H1 (cell line): ENCODE measurements around the gene EEF1A2. TPM values are rescaled to one million over a fixed set of nuclear protein-coding genes. Genes with fewer than 3 reads are reported as not detected.

ENCODE experiments used
- HDAC2 ChIP-seq, 2 experiments: fragments of 300-600 bp in 1 of 2; sonication (generic) in 1 of 2; IDR thresholded peaks; 2 replicates each; pipeline ENCODE4 v1.6.1; 2011 to 2012; ENCODE audit warnings: low read depth in 2 of 2, low read length in 2 of 2, mild to moderate bottlenecking in 2 of 2, moderate library complexity in 2 of 2, borderline replicate concordance in 1 of 2, inconsistent platforms in 1 of 2
- JUND ChIP-seq: IDR thresholded peaks from 2 replicates; pipeline ENCODE4 v1.6.1; 2011; ENCODE audit warnings: mild to moderate bottlenecking, improper control_type of control experiment, low read length
- NANOG ChIP-seq: IDR thresholded peaks from 2 replicates; pipeline ENCODE4 v1.6.1; 2011; ENCODE audit warnings: low read length, low read depth, mild to moderate bottlenecking, inconsistent platforms; ENCODE audit not compliant: insufficient read depth, poor library complexity, severe bottlenecking
- polyA plus RNA-seq, 7 experiments: library from polyadenylated mRNA; depleted of rRNA in 3 of 7; stranded (reverse) in 5 of 7; unstranded in 2 of 7; fragments of >200 nt in 5 of 7; fragments of 200-250 nt in 2 of 7; gene quantifications; 1 replicate in 5 of 7; 2 replicates in 1 of 7; 4 replicates in 1 of 7; pipeline versions ENCODE4 v1.2.1 to v1.2.3, GENCODE V29; 2011 to 2013; ENCODE audit warnings: missing spikeins in 2 of 7, mixed read lengths in 2 of 7
- total RNA-seq: library from RNA; stranded (reverse); fragmentation: NEBNext Ultra II Directional; extraction: Animal tissue kit (Norgen Biotek cat#: 25700); gene quantifications from 2 replicates; pipeline ENCODE4 v1.2.1, GENCODE V29; 2021

Gene EEF1A2
- total and polyA plus RNA-seq, 2 of the 8 experiments (the other 6 are each of a cell fraction or from before 2014, with no cell fraction given), result 7.4 to 25.8 TPM

- TF ChIP-seq HDAC2 (IDR thresholded peaks at IDR 0.05; ENCODE audit: borderline replicate concordance in 1 of 2, low read depth in 2 of 2, low read length in 2 of 2) (no peak), JUND (no peak), NANOG (no peak)
Measured at GRCh38 chr20:63527184-63527583, 28.3 kb upstream of the EEF1A2 start (continued).
